ENCODE measurements around the gene AURKAIP1. TPM values are rescaled to one million over a fixed set of nuclear protein-coding genes. Genes with fewer than 3 reads are reported as not detected.
A peak's percentile ranks its signal among the peaks of the same experiment; 100 is the strongest.

AURKAIP1 gene
- total and polyA plus RNA-seq, 2 of the 13 experiments (the other 11 are each of a cell fraction or from before 2014, with no cell fraction given) = 69.5 to 175 TPM

DNA sequence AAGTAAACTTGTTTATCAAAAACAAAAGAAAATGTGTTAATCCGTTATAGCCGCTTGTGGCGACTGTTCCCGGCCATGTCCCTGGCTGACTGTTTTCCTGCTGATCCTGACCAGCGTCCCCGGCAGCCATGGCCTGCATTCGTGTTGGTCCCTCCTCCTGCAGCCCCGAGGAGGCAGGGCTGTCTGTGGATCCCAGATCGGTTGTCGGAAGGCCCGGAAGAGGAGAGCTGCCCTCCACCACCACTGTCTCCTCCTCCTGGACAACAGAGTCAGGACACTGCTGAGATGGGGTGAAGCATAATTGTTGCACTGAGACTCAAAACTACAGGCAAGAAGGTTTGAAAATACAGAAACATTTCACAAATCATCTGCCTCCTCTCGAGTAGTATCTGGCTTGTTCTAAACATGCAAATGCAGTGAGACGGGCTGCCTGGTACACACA lies 13.0 kb downstream of the AURKAIP1 start (continued):
- TF ChIP-seq, protein P1, sequence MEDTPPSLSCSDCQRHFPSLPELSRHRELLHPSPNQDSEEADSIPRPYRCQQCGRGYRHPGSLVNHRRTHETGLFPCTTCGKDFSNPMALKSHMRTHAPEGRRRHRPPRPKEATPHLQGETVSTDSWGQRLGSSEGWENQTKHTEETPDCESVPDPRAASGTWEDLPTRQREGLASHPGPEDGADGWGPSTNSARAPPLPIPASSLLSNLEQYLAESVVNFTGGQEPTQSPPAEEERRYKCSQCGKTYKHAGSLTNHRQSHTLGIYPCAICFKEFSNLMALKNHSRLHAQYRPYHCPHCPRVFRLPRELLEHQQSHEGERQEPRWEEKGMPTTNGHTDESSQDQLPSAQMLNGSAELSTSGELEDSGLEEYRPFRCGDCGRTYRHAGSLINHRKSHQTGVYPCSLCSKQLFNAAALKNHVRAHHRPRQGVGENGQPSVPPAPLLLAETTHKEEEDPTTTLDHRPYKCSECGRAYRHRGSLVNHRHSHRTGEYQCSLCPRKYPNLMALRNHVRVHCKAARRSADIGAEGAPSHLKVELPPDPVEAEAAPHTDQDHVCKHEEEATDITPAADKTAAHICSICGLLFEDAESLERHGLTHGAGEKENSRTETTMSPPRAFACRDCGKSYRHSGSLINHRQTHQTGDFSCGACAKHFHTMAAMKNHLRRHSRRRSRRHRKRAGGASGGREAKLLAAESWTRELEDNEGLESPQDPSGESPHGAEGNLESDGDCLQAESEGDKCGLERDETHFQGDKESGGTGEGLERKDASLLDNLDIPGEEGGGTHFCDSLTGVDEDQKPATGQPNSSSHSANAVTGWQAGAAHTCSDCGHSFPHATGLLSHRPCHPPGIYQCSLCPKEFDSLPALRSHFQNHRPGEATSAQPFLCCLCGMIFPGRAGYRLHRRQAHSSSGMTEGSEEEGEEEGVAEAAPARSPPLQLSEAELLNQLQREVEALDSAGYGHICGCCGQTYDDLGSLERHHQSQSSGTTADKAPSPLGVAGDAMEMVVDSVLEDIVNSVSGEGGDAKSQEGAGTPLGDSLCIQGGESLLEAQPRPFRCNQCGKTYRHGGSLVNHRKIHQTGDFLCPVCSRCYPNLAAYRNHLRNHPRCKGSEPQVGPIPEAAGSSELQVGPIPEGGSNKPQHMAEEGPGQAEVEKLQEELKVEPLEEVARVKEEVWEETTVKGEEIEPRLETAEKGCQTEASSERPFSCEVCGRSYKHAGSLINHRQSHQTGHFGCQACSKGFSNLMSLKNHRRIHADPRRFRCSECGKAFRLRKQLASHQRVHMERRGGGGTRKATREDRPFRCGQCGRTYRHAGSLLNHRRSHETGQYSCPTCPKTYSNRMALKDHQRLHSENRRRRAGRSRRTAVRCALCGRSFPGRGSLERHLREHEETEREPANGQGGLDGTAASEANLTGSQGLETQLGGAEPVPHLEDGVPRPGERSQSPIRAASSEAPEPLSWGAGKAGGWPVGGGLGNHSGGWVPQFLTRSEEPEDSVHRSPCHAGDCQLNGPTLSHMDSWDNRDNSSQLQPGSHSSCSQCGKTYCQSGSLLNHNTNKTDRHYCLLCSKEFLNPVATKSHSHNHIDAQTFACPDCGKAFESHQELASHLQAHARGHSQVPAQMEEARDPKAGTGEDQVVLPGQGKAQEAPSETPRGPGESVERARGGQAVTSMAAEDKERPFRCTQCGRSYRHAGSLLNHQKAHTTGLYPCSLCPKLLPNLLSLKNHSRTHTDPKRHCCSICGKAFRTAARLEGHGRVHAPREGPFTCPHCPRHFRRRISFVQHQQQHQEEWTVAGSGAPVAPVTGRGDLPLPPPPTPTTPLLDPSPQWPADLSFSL (CRISPR knock-in tag; IDR thresholded peaks at IDR 0.05) = no peak
- no peak for TF ChIP-seq CCAR2 (optimal IDR thresholded peaks at IDR 0.05; ENCODE audit: low read depth, low read length)
- TF ChIP-seq HIVEP1 (CRISPR knock-in tag; IDR thresholded peaks at IDR 0.05) = no peak
- no peak for TF ChIP-seq RAD21 (CRISPR knock-in tag; IDR thresholded peaks at IDR 0.05)
- TF ChIP-seq, protein P2, sequence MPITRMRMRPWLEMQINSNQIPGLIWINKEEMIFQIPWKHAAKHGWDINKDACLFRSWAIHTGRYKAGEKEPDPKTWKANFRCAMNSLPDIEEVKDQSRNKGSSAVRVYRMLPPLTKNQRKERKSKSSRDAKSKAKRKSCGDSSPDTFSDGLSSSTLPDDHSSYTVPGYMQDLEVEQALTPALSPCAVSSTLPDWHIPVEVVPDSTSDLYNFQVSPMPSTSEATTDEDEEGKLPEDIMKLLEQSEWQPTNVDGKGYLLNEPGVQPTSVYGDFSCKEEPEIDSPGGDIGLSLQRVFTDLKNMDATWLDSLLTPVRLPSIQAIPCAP (CRISPR knock-in tag; IDR thresholded peaks at IDR 0.05; ENCODE audit: low read depth) = no peak
- TF ChIP-seq, protein P3, sequence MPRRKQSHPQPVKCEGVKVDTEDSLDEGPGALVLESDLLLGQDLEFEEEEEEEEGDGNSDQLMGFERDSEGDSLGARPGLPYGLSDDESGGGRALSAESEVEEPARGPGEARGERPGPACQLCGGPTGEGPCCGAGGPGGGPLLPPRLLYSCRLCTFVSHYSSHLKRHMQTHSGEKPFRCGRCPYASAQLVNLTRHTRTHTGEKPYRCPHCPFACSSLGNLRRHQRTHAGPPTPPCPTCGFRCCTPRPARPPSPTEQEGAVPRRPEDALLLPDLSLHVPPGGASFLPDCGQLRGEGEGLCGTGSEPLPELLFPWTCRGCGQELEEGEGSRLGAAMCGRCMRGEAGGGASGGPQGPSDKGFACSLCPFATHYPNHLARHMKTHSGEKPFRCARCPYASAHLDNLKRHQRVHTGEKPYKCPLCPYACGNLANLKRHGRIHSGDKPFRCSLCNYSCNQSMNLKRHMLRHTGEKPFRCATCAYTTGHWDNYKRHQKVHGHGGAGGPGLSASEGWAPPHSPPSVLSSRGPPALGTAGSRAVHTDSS (CRISPR knock-in tag; conservative IDR thresholded peaks at IDR 0.05) = no peak
- no peak for TF ChIP-seq YEATS4 (CRISPR knock-in tag; IDR thresholded peaks at IDR 0.05; ENCODE audit: borderline replicate concordance)
- TF ChIP-seq ZNF12 (CRISPR knock-in tag; IDR thresholded peaks at IDR 0.05) = no peak
- TF ChIP-seq, protein P4, sequence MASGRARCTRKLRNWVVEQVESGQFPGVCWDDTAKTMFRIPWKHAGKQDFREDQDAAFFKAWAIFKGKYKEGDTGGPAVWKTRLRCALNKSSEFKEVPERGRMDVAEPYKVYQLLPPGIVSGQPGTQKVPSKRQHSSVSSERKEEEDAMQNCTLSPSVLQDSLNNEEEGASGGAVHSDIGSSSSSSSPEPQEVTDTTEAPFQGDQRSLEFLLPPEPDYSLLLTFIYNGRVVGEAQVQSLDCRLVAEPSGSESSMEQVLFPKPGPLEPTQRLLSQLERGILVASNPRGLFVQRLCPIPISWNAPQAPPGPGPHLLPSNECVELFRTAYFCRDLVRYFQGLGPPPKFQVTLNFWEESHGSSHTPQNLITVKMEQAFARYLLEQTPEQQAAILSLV (CRISPR knock-in tag; IDR thresholded peaks at IDR 0.05; ENCODE audit: borderline replicate concordance) = 0 out of 2 replicates have a peak, but pooled peaks have one; percentile 37
- no peak for TF ChIP-seq KDM5B (CRISPR knock-in tag; IDR thresholded peaks at IDR 0.05; ENCODE audit: borderline replicate concordance)
- no peak for TF ChIP-seq GFI1 (CRISPR knock-in tag; IDR thresholded peaks at IDR 0.05; ENCODE audit: borderline replicate concordance)
- TF ChIP-seq ZNF3 (CRISPR knock-in tag; IDR thresholded peaks at IDR 0.05) = no peak
- no peak for TF ChIP-seq ZNF121 (CRISPR knock-in tag; IDR thresholded peaks at IDR 0.05)
- TF ChIP-seq, protein P5, sequence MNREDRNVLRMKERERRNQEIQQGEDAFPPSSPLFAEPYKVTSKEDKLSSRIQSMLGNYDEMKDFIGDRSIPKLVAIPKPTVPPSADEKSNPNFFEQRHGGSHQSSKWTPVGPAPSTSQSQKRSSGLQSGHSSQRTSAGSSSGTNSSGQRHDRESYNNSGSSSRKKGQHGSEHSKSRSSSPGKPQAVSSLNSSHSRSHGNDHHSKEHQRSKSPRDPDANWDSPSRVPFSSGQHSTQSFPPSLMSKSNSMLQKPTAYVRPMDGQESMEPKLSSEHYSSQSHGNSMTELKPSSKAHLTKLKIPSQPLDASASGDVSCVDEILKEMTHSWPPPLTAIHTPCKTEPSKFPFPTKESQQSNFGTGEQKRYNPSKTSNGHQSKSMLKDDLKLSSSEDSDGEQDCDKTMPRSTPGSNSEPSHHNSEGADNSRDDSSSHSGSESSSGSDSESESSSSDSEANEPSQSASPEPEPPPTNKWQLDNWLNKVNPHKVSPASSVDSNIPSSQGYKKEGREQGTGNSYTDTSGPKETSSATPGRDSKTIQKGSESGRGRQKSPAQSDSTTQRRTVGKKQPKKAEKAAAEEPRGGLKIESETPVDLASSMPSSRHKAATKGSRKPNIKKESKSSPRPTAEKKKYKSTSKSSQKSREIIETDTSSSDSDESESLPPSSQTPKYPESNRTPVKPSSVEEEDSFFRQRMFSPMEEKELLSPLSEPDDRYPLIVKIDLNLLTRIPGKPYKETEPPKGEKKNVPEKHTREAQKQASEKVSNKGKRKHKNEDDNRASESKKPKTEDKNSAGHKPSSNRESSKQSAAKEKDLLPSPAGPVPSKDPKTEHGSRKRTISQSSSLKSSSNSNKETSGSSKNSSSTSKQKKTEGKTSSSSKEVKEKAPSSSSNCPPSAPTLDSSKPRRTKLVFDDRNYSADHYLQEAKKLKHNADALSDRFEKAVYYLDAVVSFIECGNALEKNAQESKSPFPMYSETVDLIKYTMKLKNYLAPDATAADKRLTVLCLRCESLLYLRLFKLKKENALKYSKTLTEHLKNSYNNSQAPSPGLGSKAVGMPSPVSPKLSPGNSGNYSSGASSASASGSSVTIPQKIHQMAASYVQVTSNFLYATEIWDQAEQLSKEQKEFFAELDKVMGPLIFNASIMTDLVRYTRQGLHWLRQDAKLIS (CRISPR knock-in tag; IDR thresholded peaks at IDR 0.05) = no peak
- peak; percentile 63; the same call in 1 of the 2 replicates for TF ChIP-seq POLR2G (IDR thresholded peaks at IDR 0.05; ENCODE audit: low read depth, low read length)
